Caki2 (cell line): ENCODE results near the gene GSS. TPM values are rescaled to one million over a fixed set of nuclear protein-coding genes. Genes with fewer than 3 reads are reported as not detected.

Source experiments
- DNase-seq: peaks from one replicate; pipeline ENCODE4 v3.0.0-alpha.2; 2015; ENCODE audit warnings: low read depth
- in situ Hi-C: cut with HindIII; loops from 2 replicates; pipeline ENCODE4 v1.10.0; 2016; ENCODE audit warnings: low sequenced_read_pairs, low pct_unique_long_range_greater_than_20kb, mixed read lengths
- total RNA-seq: library from RNA; depleted of rRNA; stranded (reverse); fragments of >200 nt; shearing (Covaris generic); gene quantifications from 2 replicates; pipeline ENCODE4 v1.2.3, GENCODE V29; 2014; ENCODE audit warnings: low replicate concordance

GSS gene
- total RNA-seq, 1 experiment from 2014 or later: 204 TPM

DNA sequence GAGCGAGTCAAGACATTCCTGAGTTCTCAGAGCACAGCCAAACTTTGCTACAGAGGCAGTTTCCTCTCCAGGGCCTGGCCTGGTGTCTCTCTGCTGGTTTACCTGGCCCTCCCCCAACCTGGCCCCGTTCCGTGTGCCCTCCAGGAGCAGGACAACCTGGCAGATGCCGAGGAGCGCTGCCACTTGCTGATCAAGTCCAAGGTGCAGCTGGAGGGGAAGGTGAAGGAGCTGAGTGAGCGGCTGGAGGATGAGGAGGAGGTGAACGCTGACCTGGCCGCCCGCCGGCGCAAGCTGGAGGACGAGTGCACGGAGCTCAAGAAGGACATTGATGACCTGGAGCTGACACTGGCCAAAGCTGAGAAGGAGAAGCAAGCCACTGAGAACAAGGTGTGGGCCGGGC, 39.6 kb upstream of the GSS start:
- in situ Hi-C loops: no loop called here
- DNase-seq: no peak

DNA sequence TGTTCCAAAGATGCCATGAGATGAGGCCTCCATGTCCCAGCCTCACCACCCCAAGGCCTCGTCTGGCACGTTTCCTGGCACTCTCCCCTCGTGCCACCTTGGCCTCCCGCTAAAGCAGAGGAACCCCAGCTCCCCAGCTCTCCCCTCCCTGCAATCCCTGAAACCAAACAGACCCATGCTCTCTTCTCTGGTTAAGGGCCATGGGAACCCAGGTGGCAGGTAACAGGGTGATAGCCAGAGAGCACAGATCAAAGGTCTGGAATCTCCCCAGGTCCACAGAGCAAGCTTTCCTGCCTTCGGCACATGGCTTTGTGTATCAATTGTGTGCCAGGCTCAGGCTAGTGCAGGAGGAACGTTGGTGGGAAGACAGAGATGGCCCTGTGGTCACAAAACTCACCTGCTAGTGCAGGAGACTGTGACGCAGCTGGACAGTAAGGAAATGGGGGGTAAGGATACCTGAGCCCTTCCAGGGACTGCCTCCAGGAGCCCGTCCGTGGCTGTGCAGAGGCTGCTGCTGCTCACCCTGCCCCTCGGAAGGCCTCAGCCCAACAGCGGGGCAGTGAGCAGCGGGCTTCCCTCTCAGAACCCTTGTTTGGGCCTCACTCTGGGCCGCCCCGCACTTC, 39.0 kb upstream of the GSS start:
- no peak for DNase-seq
- in situ Hi-C loops: no loop called here

DNA sequence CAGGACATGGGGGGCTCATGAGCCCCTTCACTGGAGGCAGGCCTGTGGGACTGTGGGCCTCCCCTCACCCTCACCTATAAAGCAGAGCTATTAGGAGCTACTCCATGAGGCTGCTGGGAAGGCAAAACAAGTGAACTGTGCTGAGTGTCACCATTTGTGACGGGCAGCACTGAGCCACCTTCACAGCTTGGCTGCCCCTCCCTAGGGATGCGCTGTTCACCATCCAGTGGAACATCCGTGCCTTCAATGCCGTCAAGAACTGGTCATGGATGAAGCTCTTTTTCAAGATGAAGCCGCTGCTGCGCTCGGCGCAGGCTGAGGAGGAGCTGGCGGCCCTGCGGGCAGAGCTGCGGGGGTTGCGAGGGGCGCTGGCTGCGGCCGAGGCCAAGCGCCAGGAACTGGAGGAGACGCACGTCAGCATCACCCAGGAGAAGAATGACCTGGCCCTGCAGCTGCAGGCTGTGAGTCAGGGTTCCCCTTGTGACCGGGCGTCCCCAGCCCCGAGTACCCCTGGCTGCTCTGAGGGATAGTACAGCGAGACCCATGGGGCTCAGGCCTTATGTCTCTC, 38.4 kb upstream of the GSS start:
- in situ Hi-C loops: no loop called here
- no peak for DNase-seq

DNA sequence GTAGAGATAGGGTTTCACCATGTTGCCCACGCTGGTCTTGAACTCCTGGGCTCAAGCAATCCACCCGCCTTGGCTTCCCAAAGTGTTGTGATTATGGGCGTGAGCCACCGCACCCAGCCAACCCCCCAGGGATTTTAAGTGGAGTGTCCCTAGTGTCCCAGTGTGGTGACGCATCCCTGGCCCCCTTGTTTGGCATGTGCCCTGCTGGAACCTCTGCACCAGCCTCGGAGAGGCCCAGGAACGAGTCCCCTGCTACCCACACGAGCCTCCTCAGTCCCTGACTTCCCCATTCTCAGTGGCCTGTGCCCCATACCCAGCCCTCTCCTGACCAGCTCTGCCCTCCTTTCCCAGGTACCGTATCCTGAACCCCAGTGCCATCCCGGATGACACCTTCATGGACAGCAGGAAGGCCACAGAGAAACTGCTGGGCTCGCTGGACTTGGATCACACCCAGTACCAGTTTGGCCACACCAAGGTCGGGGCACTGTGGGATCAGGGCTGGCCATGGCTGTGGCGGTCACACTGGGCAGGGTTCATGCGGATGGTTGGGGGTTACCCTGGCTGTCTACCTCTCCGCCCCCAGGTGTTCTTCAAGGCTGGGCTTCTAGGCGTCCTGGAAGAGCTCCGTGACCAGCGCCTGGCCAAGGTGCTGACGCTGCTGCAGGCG, 37.3 kb upstream of the GSS start:
- no peak for DNase-seq
- in situ Hi-C loops: no loop called here

DNA sequence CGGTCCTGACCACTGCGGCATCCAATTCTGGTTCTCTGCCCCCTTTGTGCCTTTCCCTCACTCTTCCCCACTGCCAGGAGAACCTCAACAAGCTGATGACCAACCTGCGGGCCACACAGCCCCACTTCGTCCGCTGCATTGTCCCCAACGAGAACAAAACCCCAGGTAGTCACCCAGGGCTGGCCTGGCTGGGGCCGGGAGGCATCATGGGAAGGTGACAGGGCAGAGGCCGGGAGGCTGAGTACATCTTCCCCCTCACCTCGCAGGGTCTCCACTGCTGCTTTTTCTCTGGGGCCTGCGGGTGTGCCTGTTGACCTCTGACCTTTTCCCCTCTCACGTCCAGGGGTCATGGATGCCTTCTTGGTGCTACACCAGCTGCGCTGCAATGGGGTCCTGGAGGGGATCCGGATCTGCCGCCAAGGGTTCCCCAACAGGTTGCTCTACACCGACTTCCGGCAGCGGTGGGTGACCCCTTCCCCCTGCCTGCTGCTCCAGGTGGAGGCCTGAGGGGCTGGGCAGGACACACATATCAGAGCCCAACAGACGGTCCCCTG, 35.1 kb upstream of the GSS start:
- in situ Hi-C loops: no loop called here

DNA sequence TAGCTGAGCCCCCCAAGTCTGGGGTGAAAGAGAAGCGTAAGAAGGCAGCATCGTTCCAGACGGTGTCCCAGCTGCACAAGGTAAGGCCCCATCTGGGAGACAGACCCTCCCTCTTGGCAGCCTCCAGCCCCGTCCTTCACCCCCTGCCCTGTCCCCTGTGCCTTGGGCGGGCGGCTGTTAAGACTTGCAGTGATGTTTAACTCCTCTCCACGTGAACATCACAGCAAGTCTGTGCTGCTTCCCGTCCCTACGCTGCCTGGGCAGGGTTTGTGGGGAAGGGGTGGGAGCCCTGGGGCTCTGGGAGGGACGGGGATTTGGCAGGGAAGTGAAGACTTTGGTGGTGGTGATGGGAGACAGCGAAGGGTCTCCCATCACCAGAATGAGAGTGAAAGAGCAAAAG, 34.6 kb upstream of the GSS start:
- no peak for DNase-seq
- in situ Hi-C loops: no loop called here

More for the DNA sequence above, 35.1 kb upstream of the GSS start:
- DNase-seq: no peak

DNA sequence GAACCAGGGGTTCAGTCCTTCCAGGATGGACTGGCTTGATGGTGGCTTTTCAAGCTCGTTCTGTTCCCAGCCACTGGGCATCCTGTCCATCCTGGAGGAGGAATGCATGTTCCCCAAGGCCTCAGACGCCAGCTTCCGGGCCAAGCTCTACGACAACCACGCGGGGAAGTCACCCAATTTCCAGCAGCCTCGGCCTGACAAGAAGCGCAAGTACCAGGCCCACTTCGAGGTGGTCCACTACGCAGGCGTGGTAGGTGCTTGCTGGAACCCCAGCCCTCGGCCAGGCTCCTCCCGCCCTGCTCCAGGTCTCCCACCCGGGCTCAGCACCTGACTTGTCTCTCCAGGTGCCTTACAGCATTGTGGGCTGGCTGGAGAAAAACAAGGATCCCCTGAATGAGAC, 34.1 kb upstream of the GSS start:
- in situ Hi-C loops: no loop called here
- DNase-seq: no peak

DNA sequence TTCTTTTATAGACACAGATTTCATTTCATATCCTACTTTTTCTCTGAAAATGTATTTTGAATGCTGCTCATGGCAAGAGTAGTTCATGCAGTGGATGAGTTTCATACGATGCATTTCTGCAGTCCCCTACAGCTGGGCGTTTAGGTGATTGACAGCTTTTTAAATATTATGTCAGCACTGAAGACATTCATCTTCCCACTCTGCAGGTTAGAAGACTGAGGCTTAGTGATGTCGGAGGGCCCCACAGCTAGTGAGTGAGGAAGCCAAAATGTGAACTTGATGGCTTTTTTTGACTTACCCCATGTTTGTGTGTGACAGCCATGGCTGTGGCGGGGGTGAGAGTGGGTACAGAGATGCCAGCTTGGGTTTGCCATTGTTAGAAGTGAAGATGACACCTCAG, 33.5 kb upstream of the GSS start:
- in situ Hi-C loops: no loop called here
- DNase-seq: no peak

DNA sequence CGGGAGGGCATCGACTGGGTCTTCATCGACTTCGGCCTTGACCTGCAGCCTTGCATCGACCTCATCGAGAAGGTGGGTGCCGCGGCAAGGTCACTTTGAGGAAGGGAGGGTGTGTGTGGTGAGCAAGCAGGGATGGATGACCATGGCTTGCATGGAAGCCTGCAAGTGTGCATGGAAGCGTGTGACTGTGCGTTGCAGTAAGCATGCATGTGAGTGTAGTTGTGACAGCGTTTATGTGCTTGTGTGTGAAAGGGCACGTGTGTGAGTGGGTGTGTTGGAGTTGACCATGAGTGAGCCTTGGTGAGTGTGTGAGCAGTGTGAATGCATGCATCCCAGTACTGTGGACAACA, 32.6 kb upstream of the GSS start:
- in situ Hi-C loops: no loop called here
- DNase-seq: no peak

DNA sequence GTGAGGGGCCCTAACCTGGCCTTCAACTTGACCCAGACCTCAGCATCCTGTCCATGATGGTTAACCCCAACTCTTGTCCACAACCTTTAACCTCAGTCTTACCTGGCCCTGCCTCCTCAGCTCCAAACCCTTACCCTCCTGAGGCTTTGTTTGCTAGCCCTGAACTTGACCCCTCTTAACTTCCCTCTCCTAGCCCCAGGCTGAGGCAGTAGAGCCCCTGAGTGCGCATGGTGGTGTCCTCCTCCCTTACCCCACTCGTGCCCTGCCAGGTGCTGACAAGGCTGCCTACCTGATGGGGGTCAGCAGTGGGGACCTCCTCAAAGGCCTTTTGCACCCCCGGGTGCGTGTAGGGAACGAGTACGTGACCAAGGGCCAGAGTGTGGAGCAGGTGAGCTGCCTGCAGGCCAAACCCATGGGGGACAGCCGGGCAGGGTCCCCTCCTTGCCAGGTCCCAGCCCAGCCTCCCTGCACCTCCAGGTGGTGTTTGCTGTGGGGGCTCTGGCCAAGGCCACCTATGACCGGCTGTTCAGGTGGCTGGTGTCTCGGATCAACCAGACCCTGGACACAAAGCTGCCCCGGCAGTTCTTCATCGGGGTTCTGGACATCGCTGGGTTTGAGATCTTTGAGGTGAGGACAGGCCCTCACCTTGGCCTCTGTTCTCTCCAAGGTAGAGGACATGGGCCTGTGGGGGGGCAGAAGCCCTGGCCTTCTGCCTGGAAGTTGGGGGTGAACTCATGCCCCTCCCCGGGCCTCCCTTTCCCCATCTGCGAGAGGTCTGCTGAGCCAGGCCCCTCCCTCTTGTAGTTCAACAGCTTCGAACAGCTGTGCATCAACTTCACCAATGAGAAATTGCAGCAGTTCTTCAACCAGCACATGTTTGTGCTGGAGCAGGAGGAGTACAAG, 31.9 kb upstream of the GSS start:
- DNase-seq: no peak
- in situ Hi-C loops: no loop called here

DNA sequence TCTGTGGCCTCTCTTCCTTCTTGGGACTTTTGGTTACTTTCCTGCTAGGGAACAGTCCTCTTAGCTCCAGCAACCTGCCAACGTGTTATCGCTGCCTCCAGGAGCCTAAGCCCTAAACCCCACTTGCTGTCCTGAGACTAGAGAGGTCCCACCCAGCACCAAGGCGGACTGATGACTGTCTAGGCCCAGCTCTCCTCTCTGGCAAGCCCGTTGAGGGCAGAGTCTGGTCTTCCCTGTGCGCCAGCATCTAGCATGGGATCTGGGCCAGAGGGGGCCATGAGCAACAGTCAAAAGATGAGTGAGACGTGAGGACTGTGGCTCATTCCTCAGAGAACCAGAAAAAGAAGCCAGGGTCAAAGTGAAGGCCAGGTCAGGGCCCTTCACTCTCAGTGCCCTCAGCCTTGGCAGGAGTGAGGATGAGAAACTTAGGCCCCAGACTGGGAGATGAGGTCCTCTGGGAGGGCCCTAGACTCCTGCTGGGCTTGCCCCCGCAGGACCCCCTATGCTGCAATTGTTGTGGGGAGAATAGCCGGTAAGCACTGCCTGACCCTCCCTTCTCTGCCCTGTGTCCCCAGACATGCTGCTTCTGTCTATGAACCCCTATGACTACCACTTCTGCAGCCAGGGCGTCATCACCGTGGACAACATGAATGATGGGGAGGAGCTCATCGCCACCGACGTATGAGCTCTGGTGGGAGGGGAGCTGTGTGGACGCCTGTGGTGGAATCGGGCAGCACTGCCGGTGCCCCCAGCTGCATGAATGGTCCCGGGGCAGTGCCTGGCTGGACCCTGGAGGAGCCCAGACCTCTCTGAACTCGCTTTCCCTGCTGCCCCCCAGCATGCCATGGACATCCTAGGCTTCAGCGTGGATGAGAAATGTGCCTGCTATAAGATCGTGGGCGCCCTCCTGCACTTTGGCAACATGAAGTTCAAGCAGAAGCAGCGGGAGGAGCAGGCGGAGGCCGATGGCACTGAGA, 31.0 kb upstream of the GSS start:
- in situ Hi-C loops: no loop called here
- DNase-seq: no peak

DNA sequence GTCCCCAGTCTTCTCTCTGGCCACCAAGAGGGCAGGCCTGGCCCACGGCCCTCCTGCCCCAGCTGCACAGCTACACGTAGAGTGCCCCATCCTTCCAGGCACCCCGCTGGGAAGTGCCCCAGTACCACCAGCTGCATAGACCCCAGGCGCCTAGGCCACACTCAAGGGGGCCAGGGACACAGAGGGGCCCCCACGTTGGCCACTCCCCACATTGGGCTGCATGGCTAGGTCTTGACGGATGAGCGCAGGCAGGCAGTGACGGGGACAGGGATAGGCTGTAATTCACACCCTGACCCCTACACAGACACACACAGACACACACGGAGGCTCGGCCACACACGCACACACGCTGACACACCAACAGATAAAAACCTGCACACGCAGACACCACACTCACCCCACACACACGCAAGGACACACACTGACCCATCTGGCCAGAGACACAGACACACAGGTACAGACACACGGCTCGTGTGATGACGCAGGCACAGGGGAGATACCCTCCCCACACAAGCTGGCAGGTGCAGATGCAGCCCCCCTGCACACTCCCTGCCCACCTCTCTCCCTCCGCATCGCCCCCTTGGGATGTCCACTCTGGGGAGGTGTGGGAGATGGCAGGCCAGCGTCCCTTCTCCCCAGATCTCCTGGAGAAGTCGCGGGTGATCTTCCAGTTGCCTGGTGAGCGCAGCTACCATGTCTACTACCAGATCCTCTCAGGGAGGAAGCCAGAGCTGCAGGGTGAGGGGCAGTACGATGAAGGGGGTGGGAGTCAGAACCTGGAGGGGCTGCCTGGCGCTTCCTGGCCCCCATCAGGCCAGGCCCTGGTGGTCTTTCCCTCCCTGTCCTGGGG, 30.1 kb upstream of the GSS start:
- DNase-seq: no peak
- in situ Hi-C loops: no loop called here

DNA sequence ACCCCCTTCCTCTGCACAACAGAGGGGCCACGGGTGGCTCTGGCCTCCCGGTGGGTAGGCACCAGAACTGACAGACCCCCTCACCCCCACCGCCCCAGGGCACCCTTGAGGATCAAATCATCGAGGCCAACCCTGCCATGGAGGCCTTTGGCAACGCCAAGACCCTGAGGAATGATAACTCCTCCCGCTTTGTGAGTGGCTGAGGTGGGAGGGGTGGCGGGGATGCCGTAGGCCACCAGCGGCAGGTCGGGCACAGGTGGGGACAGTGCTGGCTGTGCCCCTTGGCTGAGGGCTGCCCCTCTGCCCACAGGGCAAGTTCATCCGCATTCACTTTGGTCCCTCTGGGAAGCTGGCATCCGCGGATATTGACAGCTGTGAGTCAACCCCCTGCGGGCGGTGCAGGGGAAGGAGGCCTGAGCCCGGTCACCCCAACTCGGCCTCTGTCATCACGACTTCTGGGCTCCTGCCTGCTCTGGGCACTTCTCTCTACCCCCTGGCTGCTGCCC, 29.2 kb upstream of the GSS start:
- in situ Hi-C loops: no loop called here
- DNase-seq: no peak

DNA sequence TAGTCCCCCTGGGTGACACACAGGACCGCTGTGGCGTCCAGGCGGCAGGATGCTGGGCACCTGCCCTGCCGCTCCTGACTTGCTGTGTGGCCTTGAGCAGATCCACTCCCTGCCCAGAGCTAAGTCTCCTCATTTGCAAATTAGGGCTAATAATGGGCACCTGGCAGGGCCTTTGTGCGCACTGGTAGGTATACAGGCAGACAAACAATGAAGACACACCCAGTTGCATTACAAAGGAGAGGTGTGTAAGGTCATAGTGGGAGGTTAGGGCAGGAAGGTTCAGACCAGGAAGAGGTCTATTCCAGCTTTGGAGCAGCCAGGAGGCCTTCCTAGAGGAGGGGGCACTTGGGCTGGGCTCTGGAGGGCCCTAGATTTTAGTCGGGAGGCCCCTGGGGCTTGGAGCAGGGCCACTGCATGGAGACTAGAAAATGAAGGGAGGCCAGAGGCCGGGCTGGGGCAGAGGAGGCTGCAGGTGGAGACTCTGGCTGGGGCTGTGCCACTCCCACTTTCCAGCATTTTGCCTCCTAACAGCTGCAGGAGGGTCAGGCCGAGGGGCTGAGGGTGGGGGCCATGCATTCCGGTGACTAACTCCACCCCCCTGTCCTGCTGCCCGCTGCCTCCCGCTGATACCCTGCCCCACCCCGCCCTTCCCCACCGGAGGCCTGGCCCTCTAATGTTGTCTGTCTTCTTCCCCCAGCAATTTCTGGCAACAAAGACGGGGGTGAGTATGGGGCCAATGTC, 28.6 kb upstream of the GSS start:
- in situ Hi-C loops: no loop called here
- no peak for DNase-seq

DNA sequence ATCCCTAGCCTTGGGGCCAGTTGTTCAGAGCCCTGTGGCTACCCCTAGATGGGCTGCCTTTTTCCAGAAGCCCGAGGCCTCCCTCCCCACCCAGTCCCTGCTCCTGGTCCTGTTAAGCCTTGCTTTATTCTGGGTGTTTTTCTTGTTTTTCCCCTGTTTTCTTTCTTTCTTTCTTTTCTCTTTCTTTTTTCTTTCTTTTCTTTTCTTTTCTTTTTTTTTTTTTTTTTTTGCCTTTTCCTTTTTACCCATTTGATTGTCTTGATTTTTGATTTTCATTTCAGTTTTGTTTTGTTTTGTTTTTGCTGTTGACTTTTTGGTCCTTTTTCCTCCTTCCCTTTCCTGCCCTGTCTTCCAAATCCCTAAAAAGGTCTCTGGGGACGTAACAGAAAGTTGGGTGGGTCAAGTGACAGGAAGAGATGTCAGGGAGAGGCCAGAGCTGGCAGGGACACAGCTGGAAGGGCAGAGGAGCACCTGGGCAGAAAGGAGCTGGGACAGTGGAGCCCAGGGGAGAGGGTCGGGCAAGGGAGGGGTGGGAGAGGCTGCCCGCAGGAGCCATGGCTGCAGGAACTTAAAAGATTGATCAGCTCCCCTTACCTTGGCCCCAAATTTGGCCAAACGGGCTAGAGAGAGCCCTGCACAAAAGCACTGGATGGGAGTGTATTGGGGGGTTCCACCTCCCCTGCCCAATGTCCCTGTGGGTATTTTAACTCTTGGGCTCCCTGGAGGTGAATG, 27.6 kb upstream of the GSS start:
- no peak for DNase-seq
- in situ Hi-C loops: no loop called here
